HG02763 (cell line): ENCODE results near the gene VTI1A.
A peak's percentile ranks its signal among the peaks of the same experiment; 100 is the strongest.
"Not testable (repeated sequence)": the region's sequence is repeated elsewhere in the genome, so short reads cannot be mapped to it uniquely, and the experiment has no call there.

Experiments used
- ATAC-seq: cut with Tn5 transposase; IDR thresholded peaks from one replicate; pipeline ENCODE4 v1.9.1; 2021; ENCODE audit warnings: mild to moderate bottlenecking, moderate library complexity; ENCODE audit not compliant: unreplicated experiment

The VTI1A gene

DNA sequence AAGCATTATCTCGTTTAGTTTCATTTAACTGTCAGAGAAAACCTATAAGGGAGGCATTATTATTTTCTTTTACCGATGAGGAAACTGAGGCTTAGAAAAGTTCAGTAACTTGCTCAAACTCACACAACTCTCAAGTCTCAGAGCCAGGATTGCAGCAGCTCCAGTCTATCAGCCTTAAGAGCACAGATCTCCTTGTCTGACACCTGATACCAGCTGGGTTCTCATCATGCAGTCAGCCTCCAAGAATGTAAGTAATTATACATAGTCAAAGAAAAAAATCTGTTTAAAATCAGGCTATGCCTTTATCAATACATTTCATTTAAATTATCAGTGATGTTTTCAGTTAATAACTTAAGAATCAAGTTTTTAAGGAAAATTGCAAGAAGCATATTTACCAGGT, 266.4 kb downstream of the VTI1A start:
- no peak for ATAC-seq

DNA sequence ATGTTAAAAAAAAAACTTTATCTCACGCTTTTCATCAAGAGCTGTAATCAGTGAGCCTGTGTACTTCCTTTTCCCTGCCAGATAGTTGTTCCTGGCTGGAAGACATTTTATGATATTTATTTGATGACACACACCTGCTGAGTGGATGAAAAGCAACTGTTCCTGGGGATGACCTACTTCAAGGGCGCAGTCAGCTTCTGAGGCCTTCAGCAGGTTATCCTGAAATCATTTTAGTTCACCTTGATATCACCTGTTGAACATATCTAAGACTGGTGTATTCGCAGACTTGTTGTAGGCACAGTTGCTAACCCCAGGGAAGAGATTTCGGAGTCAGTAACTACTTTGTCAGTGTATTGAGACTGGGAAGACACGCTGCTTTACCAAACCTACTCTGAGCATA, 268.6 kb downstream of the VTI1A start:
- ATAC-seq = no peak

GRCh38 chr10:112716076-112716475, 269.1 kb downstream of the VTI1A start:
- no peak for ATAC-seq

GRCh38 chr10:112716924-112717413, 270.0 kb downstream of the VTI1A start:
- ATAC-seq = no peak

GRCh38 chr10:112720178-112720577, 273.2 kb downstream of the VTI1A start:
- no peak for ATAC-seq

GRCh38 chr10:112721080-112721698, 274.2 kb downstream of the VTI1A start:
- ATAC-seq = peak; percentile 61

DNA sequence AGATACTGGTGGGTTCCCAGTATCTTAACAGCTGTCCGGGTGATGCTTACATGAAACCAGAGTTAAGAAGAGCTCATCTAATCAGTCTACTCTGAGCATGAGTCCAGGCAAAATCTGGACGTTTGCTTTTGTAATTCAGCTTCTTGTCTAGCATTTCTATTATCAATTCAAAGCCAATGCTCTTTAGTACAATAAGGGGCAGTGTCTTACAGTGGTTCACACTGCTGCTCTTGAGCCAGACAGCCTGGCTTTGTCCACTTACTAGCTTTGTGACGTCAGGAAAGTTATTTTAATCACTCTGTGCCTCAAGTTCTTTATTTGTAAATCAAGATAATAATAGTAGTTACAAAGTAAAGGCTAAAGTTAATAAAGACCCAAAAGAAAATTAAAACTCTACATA, 275.7 kb downstream of the VTI1A start:
- ATAC-seq = no peak

- no peak for ATAC-seq
Measured at GRCh38 chr10:112723876-112724275, 276.9 kb downstream of the VTI1A start.

DNA sequence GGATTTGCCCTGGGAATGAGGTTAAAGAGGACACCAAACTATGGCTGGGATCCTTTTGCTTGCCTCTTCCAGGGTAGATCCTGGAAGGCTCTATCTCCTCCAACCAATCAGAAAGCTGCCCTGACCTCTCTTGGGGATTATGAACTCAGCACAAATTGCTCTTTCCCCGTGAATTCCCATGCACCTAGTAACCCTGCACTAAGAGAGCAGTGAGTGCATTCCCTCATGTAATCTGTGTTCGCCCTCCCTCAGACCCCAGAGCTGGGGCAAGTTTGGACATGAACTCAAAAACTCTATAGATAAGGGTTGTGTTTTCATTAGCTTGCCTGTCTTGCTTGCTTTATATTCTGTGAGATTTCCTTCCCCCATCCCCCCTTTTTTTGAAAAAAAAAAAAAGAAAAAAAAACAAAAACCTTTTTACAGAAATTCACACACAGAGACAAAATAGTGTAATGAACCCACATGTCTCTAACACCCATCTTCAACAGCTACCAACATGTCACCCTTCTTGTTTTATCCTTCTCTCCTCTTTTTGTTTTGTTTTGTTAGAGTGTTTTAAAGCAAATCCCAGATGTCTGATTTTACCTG, 277.5 kb downstream of the VTI1A start:
- no peak for ATAC-seq

DNA sequence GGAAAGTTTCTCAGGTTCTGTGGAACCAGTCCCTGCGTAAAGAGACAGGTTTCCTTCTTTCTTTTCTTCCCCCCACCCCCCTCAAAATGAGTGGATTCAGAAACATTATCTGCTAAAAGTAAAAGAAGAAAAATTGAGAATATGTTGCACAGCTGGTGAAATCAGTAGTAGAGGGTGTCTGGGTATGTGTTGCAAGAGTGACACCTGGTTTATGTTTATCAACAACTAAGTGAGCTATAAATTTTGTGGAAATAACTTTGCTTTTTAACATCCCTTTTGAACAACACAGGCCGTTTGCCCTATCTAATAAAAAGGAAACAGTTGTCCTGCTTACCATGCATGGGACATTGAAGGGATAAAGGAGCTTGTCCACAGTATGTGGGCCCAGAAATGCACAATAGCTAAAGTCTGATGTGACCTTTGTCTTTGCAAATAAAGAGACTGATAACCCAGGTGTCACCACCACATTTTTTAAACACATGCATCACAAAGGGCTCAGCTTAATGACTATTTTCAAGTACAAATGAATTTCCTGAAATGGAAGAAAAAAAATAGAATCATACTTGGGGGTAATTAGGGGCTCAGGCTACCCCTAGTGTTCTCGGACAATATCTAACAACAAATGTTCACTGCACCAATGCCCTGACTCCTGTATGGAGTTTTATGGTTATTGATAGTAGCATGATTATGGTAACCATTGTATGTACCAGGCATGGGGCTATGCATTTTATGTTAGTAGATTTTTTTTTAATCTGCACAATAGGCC, 281.3 kb downstream of the VTI1A start:
- ATAC-seq = no peak

DNA sequence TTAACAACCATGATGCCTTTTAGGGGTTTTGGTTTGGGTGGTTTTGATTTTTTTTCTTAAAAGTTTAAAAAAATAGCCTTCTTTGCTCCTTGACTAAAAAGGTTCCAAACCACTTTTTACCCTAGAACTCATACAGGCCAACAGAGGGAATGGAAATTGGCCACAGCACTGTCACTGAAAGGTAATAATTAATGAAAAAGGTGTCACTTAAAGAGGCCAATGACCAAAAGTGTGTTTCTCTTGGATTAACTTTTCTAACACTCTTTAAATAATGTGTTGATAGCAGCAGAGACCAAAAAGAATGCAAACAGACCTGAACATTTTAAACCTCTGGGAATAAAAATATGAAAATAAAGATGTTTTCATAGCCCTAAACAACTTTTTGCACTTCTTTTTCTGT, 282.0 kb downstream of the VTI1A start:
- no peak for ATAC-seq

DNA sequence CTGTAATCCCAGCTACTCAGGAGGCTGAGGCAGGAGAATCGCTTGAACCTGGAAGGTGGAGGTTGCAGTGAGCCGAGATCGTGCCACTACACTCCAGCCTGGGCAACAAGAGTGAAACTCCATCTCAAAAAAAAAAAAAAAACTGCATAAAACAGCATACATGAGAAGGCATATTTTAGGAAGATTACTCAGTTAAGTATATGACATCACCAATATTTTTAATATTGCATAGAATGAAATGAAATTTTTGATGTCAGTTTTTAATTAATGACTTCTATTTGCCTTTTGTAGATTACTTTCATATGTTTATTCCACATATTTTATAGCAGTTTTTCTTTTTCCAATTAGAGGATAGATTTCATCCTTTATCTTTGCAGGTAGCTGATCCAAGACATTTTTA, 284.4 kb downstream of the VTI1A start:
- ATAC-seq = not testable (repeated sequence)

GRCh38 chr10:112732277-112732921, 285.4 kb downstream of the VTI1A start:
- no peak for ATAC-seq

DNA sequence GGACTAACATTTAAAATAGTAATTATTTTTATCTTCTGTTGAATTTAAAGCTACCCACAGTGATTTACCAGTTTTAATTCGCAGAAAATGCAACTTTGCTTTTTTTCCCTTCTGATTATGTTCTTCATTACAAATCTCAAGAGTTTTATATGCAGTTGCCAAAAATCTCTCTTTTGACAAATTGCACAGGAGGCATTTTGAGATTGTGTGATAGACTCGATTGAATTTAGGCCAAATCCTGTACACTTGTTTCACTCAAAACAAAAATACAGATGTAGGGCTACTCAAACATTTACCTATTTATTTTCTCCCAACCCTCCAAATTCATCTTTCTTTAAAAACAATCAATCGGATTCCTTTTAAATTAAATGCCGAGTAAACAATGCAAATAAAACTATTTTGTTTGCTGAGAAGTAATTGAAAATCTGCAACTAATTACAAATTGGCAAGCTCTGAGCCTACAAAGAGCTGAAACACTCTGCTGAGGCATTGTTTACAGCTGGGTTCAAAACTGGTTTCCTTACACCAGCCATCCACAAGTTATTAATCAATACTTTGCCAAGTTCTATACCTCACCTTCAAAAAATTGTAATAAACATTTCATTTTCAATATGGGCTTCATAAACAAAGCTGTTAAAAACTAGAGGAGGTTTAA, 288.2 kb downstream of the VTI1A start:
- ATAC-seq = no peak

- ATAC-seq = no peak
Measured at GRCh38 chr10:112738606-112739591, 291.9 kb downstream of the VTI1A start.

GRCh38 chr10:112739592-112740353, 292.8 kb downstream of the VTI1A start:
- ATAC-seq = no peak

DNA sequence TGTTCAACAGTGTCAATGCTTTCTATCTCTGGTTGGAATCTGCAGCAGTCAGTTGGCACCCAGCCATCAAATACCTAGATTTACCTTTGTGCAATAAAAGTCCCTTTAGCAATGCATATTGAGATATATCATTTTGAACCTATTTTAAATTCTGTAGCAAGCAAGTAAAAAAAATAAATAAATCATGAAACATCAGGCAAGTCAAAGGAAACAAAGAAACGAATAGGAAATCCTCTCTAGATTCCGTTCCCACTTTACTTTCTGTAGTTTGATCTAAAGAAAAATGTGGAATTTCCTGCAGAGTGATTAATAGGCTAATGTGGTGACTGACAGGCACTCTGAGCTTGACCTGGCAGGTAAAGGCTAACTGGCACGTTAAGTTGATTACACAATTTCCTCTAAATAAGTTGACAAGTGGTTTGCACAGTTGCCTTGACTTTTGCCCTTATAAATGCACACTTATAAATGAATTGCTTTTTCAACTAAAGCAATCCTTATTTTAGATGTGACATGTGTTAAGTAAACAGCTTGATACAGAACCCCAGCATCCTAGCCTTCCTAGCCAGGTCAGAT, 294.9 kb downstream of the VTI1A start:
- ATAC-seq = no peak

DNA sequence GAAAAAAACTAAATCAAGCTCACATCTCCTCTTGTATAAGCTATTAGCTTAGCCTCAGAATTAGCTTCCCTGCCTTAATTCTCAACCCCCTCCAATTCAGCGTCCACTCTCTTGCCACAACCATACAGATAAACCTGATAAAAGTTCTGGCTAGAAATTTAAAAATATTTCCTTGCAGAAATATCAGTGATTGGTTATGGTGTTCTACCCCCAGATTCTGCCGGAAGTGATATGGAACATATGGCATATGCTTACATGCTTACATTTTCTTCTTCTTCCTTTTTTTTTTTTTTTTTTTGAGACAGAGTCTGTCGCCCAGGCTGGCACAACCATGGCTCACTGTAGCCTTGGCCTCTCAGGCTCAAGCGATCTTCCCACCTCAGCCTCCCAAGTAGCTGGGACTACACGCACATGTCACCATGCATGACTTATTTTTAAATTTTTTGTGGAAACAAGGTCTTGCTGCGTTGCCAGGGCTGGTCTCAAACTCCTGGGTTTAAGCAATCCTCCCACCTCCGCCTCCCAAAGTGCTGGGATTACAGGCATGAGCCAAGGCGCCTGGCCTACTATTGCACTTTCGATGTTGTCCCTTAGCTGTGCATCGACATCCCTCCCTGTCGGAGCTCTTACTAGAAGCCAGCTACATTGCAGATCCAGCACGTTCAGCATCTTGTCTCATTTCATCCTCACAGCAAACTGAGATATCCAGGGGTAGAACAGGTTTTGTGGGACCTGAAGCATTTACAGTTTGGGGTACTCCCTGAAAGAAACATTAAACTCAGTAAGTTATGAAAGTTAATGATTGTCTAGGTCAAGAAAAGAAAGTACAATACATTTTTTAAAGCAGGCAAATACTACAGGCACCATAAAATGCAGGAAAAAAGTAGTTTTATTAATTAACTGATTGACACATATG, 297.4 kb downstream of the VTI1A start:
- no peak for ATAC-seq
